Activated CD4-positive, alpha-beta T cell treated with anti-CD3 and anti-CD28 coated beads, Interleukin-10, Interleukin-2, amounts not matched to agents 100 ng/mL and 50 ng/mL, durations not matched to agents 16 hours and 8 hours (primary cell): Measurements from ENCODE around the gene SEC31A.
"Not testable (repeated sequence)": the region's sequence is repeated elsewhere in the genome, so short reads cannot be mapped to it uniquely, and the experiment has no call there.

Experiments used
- DNase-seq: peaks from one replicate; pipeline ENCODE4 v3.0.0-alpha.2; 2020

SEC31A gene

GRCh38 chr4:82891707-82892466 is 934 bp upstream of the SEC31A start:
- DNase-seq, result no peak

GRCh38 chr4:82890528-82890900 is 439 bp downstream of the SEC31A start:
- DNase-seq, result no peak

GRCh38 chr4:82889287-82889686 is 1.7 kb downstream of the SEC31A start:
- no peak for DNase-seq

GRCh38 chr4:82886147-82886942 is 4.6 kb downstream of the SEC31A start:
- no peak for DNase-seq

- no peak for DNase-seq
Observed at GRCh38 chr4:82885410-82885809, 5.5 kb downstream of the SEC31A start.

- DNase-seq, result no peak
Observed at GRCh38 chr4:82868572-82868971, 22.4 kb downstream of the SEC31A start.

GRCh38 chr4:82866706-82867385 is 24.1 kb downstream of the SEC31A start:
- no peak for DNase-seq

- DNase-seq, result peak; percentile 25
Observed at GRCh38 chr4:82866033-82866432, 24.9 kb downstream of the SEC31A start.

- DNase-seq, result peak; percentile 84
Observed at GRCh38 chr4:82865592-82865991, 25.4 kb downstream of the SEC31A start.

- peak; percentile 54 for DNase-seq
Observed at GRCh38 chr4:82864336-82864979, 26.5 kb downstream of the SEC31A start.

GRCh38 chr4:82861529-82861928 is 29.4 kb downstream of the SEC31A start:
- DNase-seq, result no peak

GRCh38 chr4:82860487-82860886 is 30.5 kb downstream of the SEC31A start:
- not testable (repeated sequence) for DNase-seq

GRCh38 chr4:82852751-82853285 is 38.1 kb downstream of the SEC31A start:
- DNase-seq, result no peak

- peak; percentile 48 for DNase-seq
Observed at GRCh38 chr4:82851885-82852750, 38.8 kb downstream of the SEC31A start.

- DNase-seq, result no peak
Observed at GRCh38 chr4:82851318-82851717, 39.6 kb downstream of the SEC31A start.

- no peak for DNase-seq
Observed at GRCh38 chr4:82850684-82851083, 40.3 kb downstream of the SEC31A start.

GRCh38 chr4:82848706-82849105 is 42.2 kb downstream of the SEC31A start:
- no peak for DNase-seq

- no peak for DNase-seq
Observed at GRCh38 chr4:82842593-82842992, 48.4 kb downstream of the SEC31A start.

GRCh38 chr4:82839624-82840023 is 51.3 kb downstream of the SEC31A start:
- DNase-seq, result no peak

- DNase-seq, result no peak
Observed at GRCh38 chr4:82833696-82834313, 57.1 kb downstream of the SEC31A start.

GRCh38 chr4:82833060-82833459 is 57.9 kb downstream of the SEC31A start:
- not testable (repeated sequence) for DNase-seq
